GM13977 (cell line): Measurements from ENCODE around the gene CCNY.
"Not testable (repeated sequence)": the region's sequence is repeated elsewhere in the genome, so short reads cannot be mapped to it uniquely, and the experiment has no call there.

ENCODE experiments used
- DNase-seq: peaks from one replicate; pipeline ENCODE4 v3.0.0; 2012; ENCODE audit warnings: low spot score
- CTCF ChIP-seq: IDR thresholded peaks from 2 replicates; pipeline ENCODE4 v1.5.1; 2012; ENCODE audit warnings: mild to moderate bottlenecking, control low read depth; ENCODE audit not compliant: insufficient read depth; ENCODE audit errors: extremely low read depth, missing control alignments
- in situ Hi-C: fragments of 300-500 bp; cut with MboI; formaldehyde crosslinking; loops from one replicate; pipeline ENCODE4 v1.12.0; 2022; ENCODE audit warnings: low sequenced_read_pairs, low pct_unique_long_range_greater_than_20kb, mixed read lengths, inconsistent platforms; ENCODE audit not compliant: unreplicated experiment

Gene CCNY

GRCh38 chr10:35533565-35533964 lies 197.3 kb downstream of the CCNY start:
- TF ChIP-seq CTCF, result no peak
- in situ Hi-C loops, result no loop called here
- DNase-seq, result no peak

GRCh38 chr10:35535136-35535535 lies 198.8 kb downstream of the CCNY start:
- DNase-seq, result no peak
- TF ChIP-seq CTCF, result no peak
- in situ Hi-C loops, result no loop called here

- in situ Hi-C loops, result no loop called here
- no peak for DNase-seq
- no peak for TF ChIP-seq CTCF
Measured at GRCh38 chr10:35536789-35537188, 200.5 kb downstream of the CCNY start.

- DNase-seq, in situ Hi-C loops: not testable (repeated sequence)
Measured at GRCh38 chr10:35537925-35538324, 201.6 kb downstream of the CCNY start.

- no peak for TF ChIP-seq CTCF
- DNase-seq, result no peak
- in situ Hi-C loops, result no loop called here
Measured at GRCh38 chr10:35540296-35541164, 204.2 kb downstream of the CCNY start.

GRCh38 chr10:35541720-35542119 lies 205.4 kb downstream of the CCNY start:
- no peak for DNase-seq
- in situ Hi-C loops, result no loop called here
- no peak for TF ChIP-seq CTCF

GRCh38 chr10:35542303-35542702 lies 206.0 kb downstream of the CCNY start:
- in situ Hi-C loops, result no loop called here
- no peak for TF ChIP-seq CTCF
- DNase-seq, result no peak
